H9 (cell line): Measurements from ENCODE around the gene DRD4. TPM values are rescaled to one million over a fixed set of nuclear protein-coding genes. Genes with fewer than 3 reads are reported as not detected.

Experiments
- DNase-seq: peaks from one replicate; pipeline ENCODE4 v3.0.0-alpha.2; 2017
- H2AFZ ChIP-seq: one replicate; pipeline ENCODE4 v1.6.1; 2013; ENCODE audit warnings: mild to moderate bottlenecking, low read length, control low read depth, moderate library complexity
- H2AK5ac ChIP-seq: 2 replicates; pipeline ENCODE4 v1.6.1; 2013; ENCODE audit warnings: low read length, control low read depth, mixed read lengths; ENCODE audit not compliant: insufficient read length
- H2BK120ac ChIP-seq: one replicate; pipeline ENCODE4 v1.6.1; 2013; ENCODE audit warnings: low read depth, mild to moderate bottlenecking, low read length, control low read depth, inconsistent platforms; ENCODE audit not compliant: poor library complexity, severe bottlenecking
- H2BK12ac ChIP-seq: 2 replicates; pipeline ENCODE4 v1.6.1; 2013; ENCODE audit warnings: low read length, control low read depth, mixed read lengths, low read depth; ENCODE audit not compliant: insufficient read length
- H2BK15ac ChIP-seq: 2 replicates; pipeline ENCODE4 v1.6.1; 2013; ENCODE audit warnings: low read depth, low read length, control low read depth
- H2BK20ac ChIP-seq: one replicate; pipeline ENCODE4 v1.6.1; 2013; ENCODE audit warnings: low read depth, mild to moderate bottlenecking, low read length, control low read depth, inconsistent platforms; ENCODE audit not compliant: poor library complexity, severe bottlenecking
- H2BK5ac ChIP-seq: 2 replicates; pipeline ENCODE4 v1.6.1; 2013; ENCODE audit warnings: low read length, control low read depth, mixed read lengths; ENCODE audit not compliant: insufficient read length
- H3K14ac ChIP-seq: 2 replicates; pipeline ENCODE4 v1.6.1; 2013; ENCODE audit warnings: low read length, control low read depth; ENCODE audit not compliant: insufficient read depth
- H3K18ac ChIP-seq: 2 replicates; pipeline ENCODE4 v1.6.1; 2013; ENCODE audit warnings: low read depth, mild to moderate bottlenecking, mixed read lengths, low read length, control low read depth; ENCODE audit not compliant: insufficient read length
- H3K23ac ChIP-seq: 2 replicates; pipeline ENCODE4 v1.6.1; 2013; ENCODE audit warnings: low read length, control low read depth, mixed read lengths, low read depth; ENCODE audit not compliant: insufficient read length
- H3K23me2 ChIP-seq: 2 replicates; pipeline ENCODE4 v1.6.1; 2013; ENCODE audit warnings: low read depth, mild to moderate bottlenecking, mixed read lengths, low read length, control low read depth; ENCODE audit not compliant: insufficient read length, poor library complexity, severe bottlenecking
- H3K27ac ChIP-seq: 2 replicates; pipeline ENCODE4 v1.5.1; 2013; ENCODE audit warnings: low read length, control low read depth, mixed read lengths, low read depth; ENCODE audit not compliant: insufficient read length
- H3K27me3 ChIP-seq: 2 replicates; pipeline ENCODE4 v1.6.1; 2013; ENCODE audit warnings: low read length, control low read depth, inconsistent platforms; ENCODE audit not compliant: insufficient read depth
- H3K4ac ChIP-seq: 2 replicates; pipeline ENCODE4 v1.6.1; 2013; ENCODE audit warnings: low read depth, mild to moderate bottlenecking, control low read depth, inconsistent platforms, low read length, moderate library complexity
- H3K4me1 ChIP-seq: 2 replicates; pipeline ENCODE4 v1.6.1; 2013; ENCODE audit warnings: low read length, control low read depth, inconsistent platforms; ENCODE audit not compliant: insufficient read depth
- H3K4me2 ChIP-seq: 2 replicates; pipeline ENCODE4 v1.6.1; 2013; ENCODE audit warnings: low read length, control low read depth, mixed read lengths; ENCODE audit not compliant: insufficient read length, insufficient read depth
- H3K56ac ChIP-seq: 2 replicates; pipeline ENCODE4 v1.6.1; 2013; ENCODE audit warnings: low read depth, mild to moderate bottlenecking, mixed read lengths, low read length, control low read depth; ENCODE audit not compliant: insufficient read length
- H3K79me1 ChIP-seq: 2 replicates; pipeline ENCODE4 v1.6.1; 2013; ENCODE audit warnings: low read depth, mild to moderate bottlenecking, moderate library complexity, low read length, control low read depth, inconsistent platforms; ENCODE audit not compliant: insufficient read depth, poor library complexity, severe bottlenecking
- H3K79me2 ChIP-seq: 2 replicates; pipeline ENCODE4 v1.6.1; 2013; ENCODE audit warnings: low read length, control low read depth, inconsistent platforms; ENCODE audit not compliant: insufficient read depth
- H3K9ac ChIP-seq: 2 replicates; pipeline ENCODE4 v1.6.1; 2013; ENCODE audit warnings: low read length, control low read depth, mixed read lengths; ENCODE audit not compliant: insufficient read length; ENCODE audit errors: extremely low read depth
- H3K9me3 ChIP-seq: one replicate; pipeline ENCODE4 v1.6.1; 2013; ENCODE audit warnings: low read depth, low read length, inconsistent platforms; ENCODE audit not compliant: control insufficient read depth
- H3T11ph ChIP-seq: one replicate; pipeline ENCODE4 v1.6.1; 2013; ENCODE audit warnings: mild to moderate bottlenecking, low read length, control low read depth, inconsistent platforms
- H4K20me1 ChIP-seq: one replicate; pipeline ENCODE4 v1.6.1; 2013; ENCODE audit not compliant: control insufficient read depth, insufficient read length, insufficient read depth
- H4K5ac ChIP-seq: 2 replicates; pipeline ENCODE4 v1.6.1; 2013; ENCODE audit warnings: low read depth, mild to moderate bottlenecking, mixed read lengths, low read length, control low read depth; ENCODE audit not compliant: insufficient read length
- H4K8ac ChIP-seq: replicated peaks from 2 replicates; pipeline ENCODE4 v1.6.1; 2013; ENCODE audit warnings: low read length, control low read depth, mixed read lengths, low read depth; ENCODE audit not compliant: insufficient read length
- H4K91ac ChIP-seq: 2 replicates; pipeline ENCODE4 v1.6.1; 2013; ENCODE audit warnings: low read depth, mild to moderate bottlenecking, moderate library complexity, mixed read lengths, low read length, control low read depth; ENCODE audit not compliant: insufficient read length
- H3K27ac Mint-ChIP-seq, 3 experiments: 2 replicates in 2 of 3; 3 replicates in 1 of 3; pipeline ENCODE4 v1.8.0; 2020 to 2021; ENCODE audit warnings: mixed read lengths in 3 of 3, mild to moderate bottlenecking in 1 of 3, moderate library complexity in 1 of 3
- H3K27me3 Mint-ChIP-seq: 2 replicates; pipeline ENCODE4 v1.8.0; 2021; ENCODE audit warnings: low read depth, mild to moderate bottlenecking, moderate library complexity, mixed read lengths
- H3K36me3 Mint-ChIP-seq, 3 experiments: 2 replicates in 2 of 3; 3 replicates in 1 of 3; pipeline ENCODE4 v1.8.0; 2020 to 2021; ENCODE audit warnings: low read depth in 3 of 3, mixed read lengths in 3 of 3; ENCODE audit not compliant: insufficient read depth in 1 of 3
- H3K4me1 Mint-ChIP-seq, 2 experiments: 2 replicates each; pipeline ENCODE4 v1.8.0; 2020; ENCODE audit warnings: mixed read lengths in 2 of 2
- H3K4me3 Mint-ChIP-seq, 2 experiments: 2 replicates in 1 of 2; 3 replicates in 1 of 2; pipeline ENCODE4 v1.8.0; 2020 to 2021; ENCODE audit warnings: mild to moderate bottlenecking in 2 of 2, mixed read lengths in 2 of 2, moderate library complexity in 1 of 2
- H3K9me3 Mint-ChIP-seq, 2 experiments: 2 replicates in 1 of 2; 3 replicates in 1 of 2; pipeline ENCODE4 v1.8.0; 2020; ENCODE audit warnings: mild to moderate bottlenecking in 2 of 2, mixed read lengths in 2 of 2, moderate library complexity in 1 of 2
- CTCF ChIP-seq: fragments of 200-600 bp; sonication (generic); conservative IDR thresholded peaks from 3 replicates; pipeline ENCODE4 v1.8.0; 2021; ENCODE audit warnings: antibody characterized with exemption, mild to moderate bottlenecking
- WGBS: extraction: QIAGEN DNeasy Blood & Tissue Kit; methylation state at CpG from one replicate; pipeline ENCODE4 v1.1.7; 2013; ENCODE audit warnings: missing lambda C conversion rate, low lambda C conversion rate, mixed read lengths; ENCODE audit not compliant: insufficient read length; ENCODE audit errors: extremely low coverage; 5-methylcytosine and 5-hydroxymethylcytosine counted together
- total RNA-seq: library from RNA; stranded (reverse); gene quantifications from 2 replicates; pipeline ENCODE4 v1.2.1, GENCODE V29; 2021

Gene DRD4
- total RNA-seq, 1 experiment from 2014 or later, result 6.8 TPM

GRCh38 chr11:612961-613300 lies 24.1 kb upstream of the DRD4 start:
- no peaks in the 10 kb centered on the region for H3K9me3 Mint-ChIP-seq
- no peaks in the 10 kb centered on the region for H3K4me1 ChIP-seq
- H2BK120ac ChIP-seq, result no peak overlapping the region
- no peak overlapping the region for H2AFZ ChIP-seq
- H3K79me2 ChIP-seq, result no peaks in the 10 kb centered on the region
- no peak overlapping the region for H2BK20ac ChIP-seq
- no peak overlapping the region for H2BK12ac ChIP-seq
- H3K9ac ChIP-seq, result no peak overlapping the region
- H4K91ac ChIP-seq, result no peak overlapping the region
- H3K4me3 Mint-ChIP-seq, result no peak overlapping the region
- H3K27ac Mint-ChIP-seq, result peak overlapping the region in 1 of 3 experiments; percentile 39; a peak in 1 of 7 replicates
- H3T11ph ChIP-seq, result no peak overlapping the region
- H2BK15ac ChIP-seq, result no peak overlapping the region
- H3K27me3 ChIP-seq, result no peaks in the 10 kb centered on the region
- H4K5ac ChIP-seq, result no peak overlapping the region
- H3K23me2 ChIP-seq, result peaks cover 4% of the 10 kb centered on the region
- H3K27me3 Mint-ChIP-seq, result no peaks in the 10 kb centered on the region
- H2BK5ac ChIP-seq, result no peak overlapping the region
- no peak overlapping the region for H3K4ac ChIP-seq
- no peak for DNase-seq
- H3K56ac ChIP-seq, result no peak overlapping the region
- H3K27ac ChIP-seq, result no peak overlapping the region
- no CpG with 5 or more reads among the region's 10 CpGs for WGBS
- H3K4me1 Mint-ChIP-seq, result peaks cover 4 to 6% of the 10 kb centered on the region in 2 experiments; a peak in 3 of 4 replicates
- H3K18ac ChIP-seq, result no peak overlapping the region
- H2AK5ac ChIP-seq, result no peak overlapping the region
- no peaks in the 10 kb centered on the region for H3K9me3 ChIP-seq
- no peak overlapping the region for H3K23ac ChIP-seq
- no peak for TF ChIP-seq CTCF
- H4K20me1 ChIP-seq, result no peaks in the 10 kb centered on the region
- H4K8ac ChIP-seq, result no peak overlapping the region
- H3K79me1 ChIP-seq, result no peaks in the 10 kb centered on the region
- H3K14ac ChIP-seq, result no peak overlapping the region
- H3K36me3 Mint-ChIP-seq, result peaks cover 10 to 37% (median 37%) of the 10 kb centered on the region in 3 experiments; a peak in 6 of 7 replicates
- H3K4me2 ChIP-seq, result no peak overlapping the region
